GM18505 (cell line): ENCODE data around the gene ME3.
A peak's percentile ranks its signal among the peaks of the same experiment; 100 is the strongest.

Source experiments
- ATAC-seq: cut with Tn5 transposase; IDR thresholded peaks from one replicate; pipeline ENCODE4 v1.9.1; 2021; ENCODE audit not compliant: unreplicated experiment
- POLR2A ChIP-seq: IDR thresholded peaks from 4 replicates; pipeline ENCODE4 v1.6.1; 2011; ENCODE audit warnings: borderline replicate concordance; ENCODE audit not compliant: insufficient read depth, insufficient read length; ENCODE audit errors: extremely low read depth

Gene ME3

DNA sequence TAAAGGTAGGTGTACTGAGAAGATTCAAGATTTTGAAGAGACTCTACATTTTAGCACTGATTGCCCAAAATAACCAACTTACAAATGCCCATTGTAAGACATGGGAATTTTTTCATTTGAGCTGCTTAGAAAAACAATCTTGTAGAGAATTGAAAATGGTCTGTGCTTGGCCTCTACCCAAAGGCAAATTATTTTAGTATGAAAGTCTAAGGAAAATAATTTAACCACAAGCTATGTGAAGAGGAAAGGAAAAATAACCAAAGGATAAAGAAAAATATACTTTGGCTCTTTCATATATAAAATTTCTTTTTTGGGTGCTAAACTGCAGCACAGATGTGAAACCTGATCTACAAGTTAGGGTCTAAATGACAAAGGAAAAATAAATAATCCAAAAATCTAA is 54.9 kb downstream of the ME3 start:
- ATAC-seq = no peak
- TF ChIP-seq POLR2A = no peak

GRCh38 chr11:86615487-86615886 is 56.9 kb downstream of the ME3 start:
- no peak for TF ChIP-seq POLR2A
- no peak for ATAC-seq

GRCh38 chr11:86610559-86611341 is 61.7 kb downstream of the ME3 start:
- no peak for ATAC-seq
- no peak for TF ChIP-seq POLR2A

- peak; percentile 84 for ATAC-seq
- no peak for TF ChIP-seq POLR2A
Observed at GRCh38 chr11:86608251-86608799, 64.1 kb downstream of the ME3 start.

- no peak for TF ChIP-seq POLR2A
- ATAC-seq = no peak
Observed at GRCh38 chr11:86606836-86607481, 65.5 kb downstream of the ME3 start.

- no peak for ATAC-seq
- TF ChIP-seq POLR2A = no peak
Observed at GRCh38 chr11:86606270-86606835, 66.1 kb downstream of the ME3 start.

- TF ChIP-seq POLR2A = no peak
- no peak for ATAC-seq
Observed at GRCh38 chr11:86596861-86597586, 75.4 kb downstream of the ME3 start.

DNA sequence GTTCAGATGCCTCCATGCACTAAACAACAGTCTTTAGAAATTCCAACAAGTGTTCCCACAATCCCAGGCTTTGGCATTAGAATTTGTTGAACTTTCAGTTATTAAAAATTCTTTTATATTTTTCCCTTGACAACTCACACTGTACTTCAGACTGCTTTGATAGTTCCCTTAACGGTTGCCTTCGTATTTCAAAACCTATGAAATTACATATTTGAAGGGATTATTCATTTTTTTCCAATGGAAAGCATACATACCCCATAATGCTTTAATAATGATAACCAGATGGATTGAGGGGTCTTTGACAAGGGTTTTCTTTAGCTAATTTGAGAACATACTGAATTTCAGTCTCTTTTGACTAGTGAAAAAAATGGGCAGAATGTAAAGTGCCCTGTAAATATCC is 76.5 kb downstream of the ME3 start:
- TF ChIP-seq POLR2A = no peak
- ATAC-seq = no peak

- TF ChIP-seq POLR2A = no peak
- ATAC-seq = no peak
Observed at GRCh38 chr11:86595451-86595850, 77.0 kb downstream of the ME3 start.

- ATAC-seq = no peak
- TF ChIP-seq POLR2A = no peak
Observed at GRCh38 chr11:86594746-86595145, 77.7 kb downstream of the ME3 start.

DNA sequence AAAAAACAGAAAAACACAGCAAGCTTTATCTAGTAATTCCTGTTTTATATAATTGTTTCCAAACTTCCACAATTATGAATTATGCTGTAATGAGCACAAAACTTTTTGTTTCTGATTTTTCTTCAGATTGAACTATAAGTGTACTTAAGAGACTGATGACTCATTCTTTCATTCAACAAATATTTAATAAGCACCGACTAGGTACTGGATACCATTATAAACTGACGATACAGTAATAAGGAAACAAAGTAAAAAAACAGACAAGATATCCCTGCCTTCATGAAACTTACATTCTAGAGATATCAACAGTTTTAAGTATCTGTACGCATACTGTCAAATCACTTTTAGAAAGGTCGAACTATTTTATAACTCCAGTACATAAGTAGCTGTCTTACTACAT is 78.6 kb downstream of the ME3 start:
- no peak for ATAC-seq
- TF ChIP-seq POLR2A = no peak

- TF ChIP-seq POLR2A = no peak
Observed at GRCh38 chr11:86592659-86593451, 79.6 kb downstream of the ME3 start.

DNA sequence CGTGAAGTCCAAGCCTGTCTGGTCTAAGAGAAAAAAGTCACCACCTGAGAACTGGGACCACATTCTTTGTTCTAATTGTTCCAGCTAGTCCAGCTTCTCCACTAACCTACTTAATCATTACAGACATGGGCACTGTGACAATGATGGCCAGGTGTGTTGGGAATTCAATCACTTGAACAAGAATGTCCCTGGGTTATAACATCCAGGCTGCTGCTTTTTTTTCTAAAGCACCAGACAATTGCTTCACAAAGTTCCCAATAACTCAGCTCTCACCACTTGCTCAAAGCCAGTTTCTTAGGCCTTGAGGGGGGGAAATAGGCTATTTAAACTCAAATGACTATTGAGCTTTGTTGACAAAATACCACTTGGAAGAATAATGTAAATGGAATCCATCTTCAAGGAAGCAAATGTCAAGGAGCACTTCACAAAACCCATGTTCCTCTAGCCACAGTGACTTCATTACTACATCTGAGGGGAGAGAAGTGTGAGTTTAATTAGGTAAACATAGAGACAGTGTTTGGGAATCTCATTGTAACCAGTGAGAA is 80.3 kb downstream of the ME3 start:
- no peak for ATAC-seq
- no peak for TF ChIP-seq POLR2A

More at GRCh38 chr11:86592659-86593451, 79.6 kb downstream of the ME3 start:
- ATAC-seq = peak; percentile 92

- no peak for TF ChIP-seq POLR2A
- ATAC-seq = no peak
Observed at GRCh38 chr11:86591631-86592030, 80.8 kb downstream of the ME3 start.
